ENCODE results near the gene LRRC52.

- TF ChIP-seq CTCF (conservative IDR thresholded peaks at IDR 0.05; ENCODE audit: low read length) (no peak), EZH2phosphoT487 (IDR thresholded peaks at IDR 0.05; ENCODE audit: borderline replicate concordance) (no peak)
Measured at GRCh38 chr1:165532053-165532452, 11.7 kb upstream of the LRRC52 start.
